IMR-90 (cell line): ENCODE data around the gene ABCA7. TPM values are rescaled to one million over a fixed set of nuclear protein-coding genes. Genes with fewer than 3 reads are reported as not detected.

Experiments
- ATAC-seq: fragments of 200-7000 bp; cut with Tn5 transposase; 2 replicates; pipeline ENCODE4 v1.9.1; 2020; ENCODE audit warnings: low read depth, mild to moderate bottlenecking, moderate library complexity
- BruUV-seq: library from RNA; stranded (reverse); fragments of 400-500 nt; replicated peaks from 2 replicates; lab custom pipeline; 2021; lab: Mats Ljungman, UMichigan
- CTCF ChIA-PET: fragments of 300-600 bp; formaldehyde crosslinking; extraction: SDS; loops from one replicate; lab custom pipeline; 2021; ENCODE audit warnings: antibody characterized with exemption; lab: Yijun Ruan, JAX
- POLR2A ChIA-PET: fragments of 300-600 bp; sonication (Branson Sonifier 250); formaldehyde crosslinking; loops from one replicate; lab custom pipeline; 2022; ENCODE audit warnings: antibody characterized with exemption; ENCODE audit not compliant: unreplicated experiment; lab: Charles Lee
- DNase-seq: peaks from one replicate; pipeline ENCODE4 v3.0.0; 2013
- H2AFZ ChIP-seq: replicated peaks from 2 replicates; pipeline ENCODE3; 2013; ENCODE audit warnings: low read length, mild to moderate bottlenecking; ENCODE audit not compliant: poor library complexity
- H2AK5ac ChIP-seq: 2 replicates; pipeline ENCODE4 v1.6.1; 2013; ENCODE audit warnings: low read depth, low read length, inconsistent platforms
- H2AK9ac ChIP-seq: replicated peaks from 2 replicates; pipeline ENCODE3; 2013; ENCODE audit warnings: mild to moderate bottlenecking, low read depth, low read length, moderate library complexity; ENCODE audit not compliant: poor library complexity
- H2BK120ac ChIP-seq: 2 replicates; pipeline ENCODE4 v1.6.1; 2013; ENCODE audit warnings: low read depth, low read length, inconsistent platforms
- H2BK15ac ChIP-seq: 3 replicates; pipeline ENCODE4 v1.6.1; 2013; ENCODE audit warnings: low read depth, low read length, inconsistent platforms
- H2BK20ac ChIP-seq: 2 replicates; pipeline ENCODE4 v1.6.1; 2013; ENCODE audit warnings: low read depth, mild to moderate bottlenecking, inconsistent platforms, low read length, moderate library complexity
- H2BK5ac ChIP-seq: 2 replicates; pipeline ENCODE4 v1.6.1; 2013; ENCODE audit warnings: mild to moderate bottlenecking, low read depth, low read length, inconsistent platforms; ENCODE audit not compliant: poor library complexity, severe bottlenecking
- H3K14ac ChIP-seq: replicated peaks from 2 replicates; pipeline ENCODE4 v1.6.1; 2013; ENCODE audit warnings: low read depth, low read length, inconsistent platforms
- H3K18ac ChIP-seq: 2 replicates; pipeline ENCODE4 v1.6.1; 2013; ENCODE audit warnings: low read depth, low read length, control low read depth
- H3K23ac ChIP-seq: 2 replicates; pipeline ENCODE4 v1.6.1; 2013; ENCODE audit warnings: low read depth, low read length, inconsistent platforms
- H3K27ac ChIP-seq: 2 replicates; pipeline ENCODE4 v1.5.1; 2013; ENCODE audit warnings: mild to moderate bottlenecking, control low read depth, low read length; ENCODE audit not compliant: insufficient read depth
- H3K27me3 ChIP-seq: 2 replicates; pipeline ENCODE4 v1.6.1; 2013; ENCODE audit warnings: low read length; ENCODE audit not compliant: control insufficient read depth, insufficient read depth
- H3K36me3 ChIP-seq: 2 replicates; pipeline ENCODE4 v1.6.1; 2013; ENCODE audit warnings: low read length, mixed read lengths; ENCODE audit not compliant: control insufficient read depth, insufficient read depth
- H3K4ac ChIP-seq: 2 replicates; pipeline ENCODE4 v1.6.1; 2013; ENCODE audit warnings: low read depth, low read length, inconsistent platforms
- H3K4me1 ChIP-seq: 2 replicates; pipeline ENCODE4 v1.6.1; 2013; ENCODE audit warnings: low read length, mixed read lengths; ENCODE audit not compliant: control insufficient read depth, insufficient read depth
- H3K4me2 ChIP-seq: 2 replicates; pipeline ENCODE4 v1.6.1; 2013; ENCODE audit warnings: low read depth, mild to moderate bottlenecking, control low read depth, low read length, moderate library complexity
- H3K4me3 ChIP-seq: 2 replicates; pipeline ENCODE4 v1.5.1; 2013; ENCODE audit warnings: low read depth, mild to moderate bottlenecking, control low read depth, low read length, moderate library complexity; ENCODE audit not compliant: insufficient read depth
- H3K56ac ChIP-seq: 2 replicates; pipeline ENCODE4 v1.6.1; 2013; ENCODE audit warnings: low read length, inconsistent platforms; ENCODE audit not compliant: insufficient read depth; ENCODE audit errors: extremely low read depth
- H3K79me1 ChIP-seq, 2 experiments: 2 replicates each; pipeline ENCODE4 v1.6.1; 2013; ENCODE audit warnings: low read length in 2 of 2, inconsistent platforms in 1 of 2, low read depth in 1 of 2
- H3K9ac ChIP-seq: 2 replicates; pipeline ENCODE4 v1.6.1; 2013; ENCODE audit warnings: low read depth, low read length, control low read depth
- H3K9me1 ChIP-seq: 2 replicates; pipeline ENCODE4 v1.6.1; 2013; ENCODE audit warnings: low read length, inconsistent platforms; ENCODE audit not compliant: insufficient read depth
- H3K9me3 ChIP-seq: 2 replicates; pipeline ENCODE4 v1.6.1; 2013; ENCODE audit warnings: low read length; ENCODE audit not compliant: control insufficient read depth, insufficient read depth
- H4K20me1 ChIP-seq: 2 replicates; pipeline ENCODE4 v1.6.1; 2013; ENCODE audit warnings: low read length, inconsistent platforms; ENCODE audit not compliant: insufficient read depth
- H4K5ac ChIP-seq: 2 replicates; pipeline ENCODE4 v1.6.1; 2013; ENCODE audit warnings: mild to moderate bottlenecking, low read depth, low read length, control low read depth
- H4K8ac ChIP-seq, 2 experiments: 2 replicates each; pipeline ENCODE4 v1.6.1; 2013; ENCODE audit warnings: low read depth in 2 of 2, low read length in 2 of 2, control low read depth in 1 of 2, inconsistent platforms in 1 of 2
- H4K91ac ChIP-seq: 2 replicates; pipeline ENCODE4 v1.6.1; 2013; ENCODE audit warnings: low read depth, low read length, inconsistent platforms; ENCODE audit not compliant: insufficient read depth
- FOS ChIP-seq: fragments of 150-350 bp; IDR thresholded peaks from 2 replicates; pipeline ENCODE4 v1.6.1; 2016; ENCODE audit warnings: low read depth, low read length
- MAFK ChIP-seq: IDR thresholded peaks from 2 replicates; pipeline ENCODE4 v1.6.1; 2012; ENCODE audit warnings: low read depth, low read length, improper control_type of control experiment
- MAZ ChIP-seq: IDR thresholded peaks from 2 replicates; pipeline ENCODE4 v1.6.1; 2012; ENCODE audit warnings: low read depth, mild to moderate bottlenecking, low read length, improper control_type of control experiment, moderate library complexity, borderline replicate concordance
- POLR2A ChIP-seq: IDR thresholded peaks from 2 replicates; pipeline ENCODE4 v1.6.1; 2012; ENCODE audit warnings: mild to moderate bottlenecking, low read depth, low read length
- RCOR1 ChIP-seq: IDR thresholded peaks from 2 replicates; pipeline ENCODE4 v1.6.1; 2012; ENCODE audit warnings: mild to moderate bottlenecking, low read length, improper control_type of control experiment; ENCODE audit not compliant: insufficient replicate concordance
- WGBS, 2 experiments: methylation state at CpG; one replicate each; pipeline versions ENCODE4 v1.1.5 to v1.1.7; 2013; ENCODE audit warnings: missing lambda C conversion rate in 2 of 2; ENCODE audit not compliant: insufficient read length in 1 of 2; ENCODE audit errors: extremely low coverage in 2 of 2; 5-methylcytosine and 5-hydroxymethylcytosine counted together
- dilution Hi-C: fragments of 300-500 bp; cut with HindIII; formaldehyde crosslinking; loops from one replicate; pipeline ENCODE4 v1.14.3; 2018; ENCODE audit warnings: low sequenced_read_pairs; ENCODE audit not compliant: unreplicated experiment
- in situ Hi-C: fragments of 300-500 bp; cut with MboI; formaldehyde crosslinking; loops from 3 replicates; pipeline ENCODE4 v1.14.3; 2019; ENCODE audit warnings: low sequenced_read_pairs, inconsistent platforms, mixed read lengths
- intact Hi-C: fragments of 100-400 bp; cut with micrococcal nuclease; formaldehyde crosslinking; loops from 2 replicates; pipeline ENCODE4 v1.10.0; 2022
- polyA plus RNA-seq, 3 experiments: library from polyadenylated mRNA; depleted of rRNA; stranded (reverse); fragments of >200 nt; gene quantifications; 2 replicates each; pipeline ENCODE4 v1.2.3, GENCODE V29; 2012; ENCODE audit warnings: low replicate concordance in 1 of 3
- total RNA-seq: library from RNA; depleted of rRNA; stranded (reverse); fragments of >200 nt; gene quantifications from 2 replicates; pipeline ENCODE4 v1.2.3, GENCODE V29; 2012

Gene ABCA7
- total and polyA plus RNA-seq, 2 of the 4 experiments (the other 2 are of a cell fraction), result 0.36 to 3.3 TPM

DNA sequence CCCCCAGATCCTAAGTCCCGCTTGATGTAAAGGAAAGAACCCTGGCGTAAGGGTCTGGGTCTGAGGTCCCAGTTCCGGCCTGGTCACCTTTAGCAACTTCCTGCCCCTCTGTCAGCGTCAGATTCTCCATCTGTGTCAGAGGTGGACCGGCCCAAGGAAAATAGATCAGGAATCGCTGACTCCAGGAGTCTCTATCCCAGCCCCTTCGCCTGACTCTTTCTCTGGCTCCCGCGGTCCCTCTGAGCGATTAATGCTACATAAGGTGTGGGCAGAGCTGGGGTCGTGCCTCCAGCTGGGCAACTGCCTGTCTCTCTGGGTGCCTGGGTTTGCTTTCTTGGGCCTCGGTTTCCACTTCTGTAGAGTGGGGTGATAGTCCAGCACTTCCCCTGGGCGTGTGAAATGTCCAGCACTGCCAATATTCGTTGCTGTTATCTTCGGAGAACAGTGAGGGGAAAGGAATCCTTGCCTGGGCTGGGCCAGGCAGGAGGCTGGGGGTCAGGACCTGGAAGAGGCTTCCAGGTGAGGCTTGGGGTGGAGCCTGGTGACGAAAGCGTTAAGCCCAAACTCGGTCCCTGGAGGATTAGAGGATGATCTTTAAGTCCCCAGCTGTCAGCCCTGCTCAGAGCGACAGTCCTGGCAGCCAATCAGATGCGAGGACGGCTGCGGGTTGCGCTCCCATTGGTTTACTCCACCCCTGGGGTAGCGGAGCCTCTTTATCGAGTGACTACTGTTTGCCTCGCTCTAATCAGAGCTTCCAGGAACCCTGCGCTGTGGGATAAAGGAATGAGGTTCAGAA is 767 bp downstream of the ABCA7 start:
- H4K5ac ChIP-seq, result no peak overlapping the region
- peak overlapping the region; percentile 11; the same call in 1 of the 2 replicates for H2AK5ac ChIP-seq
- no peaks in the 10 kb centered on the region for H3K9me1 ChIP-seq
- no peaks in the 10 kb centered on the region for H3K9me3 ChIP-seq
- H2BK20ac ChIP-seq, result no peak overlapping the region
- 2% methylated on average over 9 of the region's 27 CpGs; no CpG with 5 or more reads in 1 of the 2 experiments for WGBS, 2 experiments
- H2AFZ ChIP-seq, result peak overlapping the region; percentile 90
- H3K4me2 ChIP-seq, result peak overlapping the region; percentile 77
- TF ChIP-seq POLR2A (no peak), MAZ (peak; percentile 24; the same call in 1 of the 2 replicates), RCOR1 (peak; percentile 91), MAFK (peak; percentile 21; the same call in 1 of the 2 replicates), FOS (peak; percentile 55; the same call in 1 of the 2 replicates)
- no peak overlapping the region for H3K27ac ChIP-seq
- H3K18ac ChIP-seq, result no peak overlapping the region
- peak overlapping the region; percentile 9 for H3K9ac ChIP-seq
- H3K27me3 ChIP-seq, result no peaks in the 10 kb centered on the region
- ATAC-seq (peak; percentile 73), DNase-seq (peak; percentile 93)
- POLR2A ChIA-PET, result interaction anchor here (0.8 to 1.8 kb wide), 3 partner anchors 12 to 14 kb away, joined by 3 to 5 read pairs (median 4); partner anchors contain the start of gene CNN2
- H3K4me3 ChIP-seq, result peak overlapping the region; percentile 44
- H3K14ac ChIP-seq, result no peak overlapping the region; the same call in 1 of the 2 replicates
- peaks cover 29% of the 10 kb centered on the region for H3K36me3 ChIP-seq
- H2AK9ac ChIP-seq, result peak overlapping the region; percentile 23
- no TSS peak for BruUV-seq
- no peak overlapping the region for H4K91ac ChIP-seq
- in situ Hi-C loops (no loop called here), dilution Hi-C loops (no loop called here), intact Hi-C loops (loop anchor here (2.0 kb wide), 2 partner anchors 54 to 62 kb away; partner anchors contain the start of genes GPX4 and POLR2E)
- 0 out of 2 replicates have a peak overlapping the region, but pooled peaks have one; percentile 39 for H3K23ac ChIP-seq
- H4K8ac ChIP-seq, result no peak overlapping the region; a peak in 1 of 4 replicates
- peak overlapping the region; percentile 4; the same call in 1 of the 2 replicates for H3K4ac ChIP-seq
- CTCF ChIA-PET, result interaction anchor here (1.2 kb wide), 1 partner anchor 31 kb away, joined by 3 read pairs; no protein-coding TSS in a partner anchor
- no peak overlapping the region for H2BK120ac ChIP-seq
- H4K20me1 ChIP-seq, result peaks cover 38% of the 10 kb centered on the region
- H2BK5ac ChIP-seq, result no peak overlapping the region
- H3K79me1 ChIP-seq, result peaks cover 0 to 22% of the 10 kb centered on the region in 2 experiments; a peak in 2 of 4 replicates
- no peak overlapping the region for H3K56ac ChIP-seq
- no peak overlapping the region for H2BK15ac ChIP-seq
- H3K4me1 ChIP-seq, result peaks cover 7% of the 10 kb centered on the region; the same call in 1 of the 2 replicates
